ENCODE data around the gene CNKSR3.
"Not testable (repeated sequence)": the region's sequence is repeated elsewhere in the genome, so short reads cannot be mapped to it uniquely, and the experiment has no call there.

CNKSR3 gene

GRCh38 chr6:154526996-154527395 is 16.5 kb upstream of the CNKSR3 start:
- no peak for ATAC-seq

GRCh38 chr6:154522576-154522975 is 12.1 kb upstream of the CNKSR3 start:
- no peak for ATAC-seq

- no peak for ATAC-seq
These were observed 10.9 kb upstream of the CNKSR3 start for GRCh38 chr6:154521412-154521811.

- ATAC-seq, result no peak
These were observed 9.8 kb upstream of the CNKSR3 start for GRCh38 chr6:154520280-154520679.

- ATAC-seq, result no peak
These were observed 7.9 kb upstream of the CNKSR3 start for GRCh38 chr6:154518396-154518795.

- no peak for ATAC-seq
These were observed 5.8 kb upstream of the CNKSR3 start for GRCh38 chr6:154516276-154516675.

GRCh38 chr6:154515826-154516225 is 5.3 kb upstream of the CNKSR3 start:
- no peak for ATAC-seq

- not testable (repeated sequence) for ATAC-seq
These were observed 4.6 kb upstream of the CNKSR3 start for GRCh38 chr6:154515076-154515475.

GRCh38 chr6:154514481-154514880 is 4.0 kb upstream of the CNKSR3 start:
- no peak for ATAC-seq

GRCh38 chr6:154513601-154514320 is 3.3 kb upstream of the CNKSR3 start:
- no peak for ATAC-seq

- no peak for ATAC-seq
These were observed 1.7 kb upstream of the CNKSR3 start for GRCh38 chr6:154512201-154512600.

GRCh38 chr6:154511791-154512190 is 1.3 kb upstream of the CNKSR3 start:
- ATAC-seq, result no peak

- ATAC-seq, result peak; percentile 17 to 25
These were observed 903 bp downstream of the CNKSR3 start for GRCh38 chr6:154509421-154510143.

- no peak for ATAC-seq
These were observed 1.7 kb downstream of the CNKSR3 start for GRCh38 chr6:154508573-154509375.

- no peak for ATAC-seq
These were observed 3.2 kb downstream of the CNKSR3 start for GRCh38 chr6:154506991-154507898.

- ATAC-seq, result no peak
These were observed 3.9 kb downstream of the CNKSR3 start for GRCh38 chr6:154506582-154506981.

GRCh38 chr6:154506108-154506507 is 4.4 kb downstream of the CNKSR3 start:
- ATAC-seq, result no peak

- no peak for ATAC-seq
These were observed 5.5 kb downstream of the CNKSR3 start for GRCh38 chr6:154504865-154505449.

- no peak for ATAC-seq
These were observed 6.4 kb downstream of the CNKSR3 start for GRCh38 chr6:154504102-154504501.

GRCh38 chr6:154503658-154504057 is 6.8 kb downstream of the CNKSR3 start:
- no peak for ATAC-seq

- no peak for ATAC-seq
These were observed 7.9 kb downstream of the CNKSR3 start for GRCh38 chr6:154502553-154502952.

- ATAC-seq, result no peak
These were observed 9.0 kb downstream of the CNKSR3 start for GRCh38 chr6:154501578-154501868.
